ENCODE measurements around the gene CCDC146.

GRCh38 chr7:77238703-77239136 lies 116.3 kb downstream of the CCDC146 start:
- TF ChIP-seq POLR2AphosphoS5 (IDR thresholded peaks at IDR 0.05; ENCODE audit: borderline replicate concordance, low read depth, low read length) (no peak), EZH2 (IDR thresholded peaks at IDR 0.05) (no peak), FOXP2 (optimal IDR thresholded peaks at IDR 0.05; ENCODE audit: control extremely low read depth, extremely low read length, insufficient read depth) (no peak)

All from SK-N-MC (cell line).